ENCODE data around the gene UBE2O.

DNA sequence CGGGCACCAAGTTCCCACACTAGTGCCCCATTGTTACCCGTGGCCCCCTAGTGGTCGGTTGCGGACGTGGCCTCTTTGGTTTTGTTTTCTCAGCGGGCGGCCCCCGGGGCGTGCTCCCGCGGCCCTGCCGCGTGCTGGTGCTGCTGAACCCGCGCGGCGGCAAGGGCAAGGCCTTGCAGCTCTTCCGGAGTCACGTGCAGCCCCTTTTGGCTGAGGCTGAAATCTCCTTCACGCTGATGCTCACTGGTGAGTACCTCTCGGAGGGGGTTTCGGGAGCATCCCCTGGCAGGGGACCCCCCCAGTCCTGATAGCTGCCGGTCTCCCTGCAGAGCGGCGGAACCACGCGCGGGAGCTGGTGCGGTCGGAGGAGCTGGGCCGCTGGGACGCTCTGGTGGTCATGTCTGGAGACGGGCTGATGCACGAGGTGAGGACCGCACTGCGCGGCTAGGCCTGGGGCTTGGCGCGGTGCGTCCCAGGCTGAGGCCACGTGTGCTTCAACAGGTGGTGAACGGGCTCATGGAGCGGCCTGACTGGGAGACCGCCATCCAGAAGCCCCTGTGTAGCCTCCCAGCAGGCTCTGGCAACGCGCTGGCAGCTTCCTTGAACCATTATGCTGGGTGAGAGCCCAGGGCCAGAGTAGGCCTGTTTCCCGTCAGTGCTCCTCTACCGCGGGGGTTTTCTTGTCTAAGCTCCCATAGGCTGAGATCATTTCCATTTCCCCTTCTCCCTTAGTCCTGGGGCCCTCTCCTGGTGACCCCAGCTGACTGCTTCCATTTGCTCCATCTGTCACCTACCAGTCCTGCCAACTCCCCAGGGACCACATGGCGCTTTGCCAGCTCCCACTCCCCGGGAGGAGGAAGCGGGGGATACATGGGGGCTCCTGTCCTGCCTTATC is 66.8 kb downstream of the UBE2O start:
- peak; percentile 79 for TF ChIP-seq CTCF (IDR thresholded peaks at IDR 0.05; ENCODE audit: insufficient read depth, low read length)
- no peak for TF ChIP-seq POLR2AphosphoS5 (IDR thresholded peaks at IDR 0.05; ENCODE audit: low read depth)

Data from HL-60 (cell line).